ENCODE results near the gene PEAK3.

PEAK3 gene

DNA sequence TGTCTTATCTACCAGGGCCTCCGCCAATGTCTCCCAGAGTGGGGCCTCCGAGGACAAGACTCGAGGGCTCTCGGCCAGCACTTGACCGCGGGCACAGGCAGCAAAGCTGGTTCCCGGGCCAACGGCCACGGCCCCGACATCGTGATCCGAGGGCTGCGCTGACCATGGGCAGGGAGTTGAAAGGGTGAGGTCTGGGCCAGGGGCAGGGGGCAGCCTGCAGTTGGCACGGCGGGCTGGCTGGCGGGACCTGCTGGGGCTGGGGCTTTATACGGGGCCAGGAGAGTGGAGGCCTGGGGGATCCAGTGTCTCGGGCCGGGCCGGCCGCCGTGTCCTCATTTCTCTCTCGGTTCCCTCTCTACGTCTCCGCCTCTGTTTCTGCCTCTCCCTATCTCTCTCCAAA lies 35.8 kb upstream of the PEAK3 start:
- Histone ChIP-seq H3K4me3 (replicated peaks; ENCODE audit: low read depth, low read length) (no peak overlapping the region), H3K27me3 (replicated peaks; ENCODE audit: control insufficient read depth, insufficient read depth, low read length) (no peaks in the 10 kb centered on the region), H3K36me3 (ENCODE audit: control insufficient read depth, insufficient read depth, low read length) (peaks cover 1% of the 10 kb centered on the region)
- no peak for DNase-seq (ENCODE audit: extremely low read depth, insufficient read length)
- TF ChIP-seq, protein P1, sequence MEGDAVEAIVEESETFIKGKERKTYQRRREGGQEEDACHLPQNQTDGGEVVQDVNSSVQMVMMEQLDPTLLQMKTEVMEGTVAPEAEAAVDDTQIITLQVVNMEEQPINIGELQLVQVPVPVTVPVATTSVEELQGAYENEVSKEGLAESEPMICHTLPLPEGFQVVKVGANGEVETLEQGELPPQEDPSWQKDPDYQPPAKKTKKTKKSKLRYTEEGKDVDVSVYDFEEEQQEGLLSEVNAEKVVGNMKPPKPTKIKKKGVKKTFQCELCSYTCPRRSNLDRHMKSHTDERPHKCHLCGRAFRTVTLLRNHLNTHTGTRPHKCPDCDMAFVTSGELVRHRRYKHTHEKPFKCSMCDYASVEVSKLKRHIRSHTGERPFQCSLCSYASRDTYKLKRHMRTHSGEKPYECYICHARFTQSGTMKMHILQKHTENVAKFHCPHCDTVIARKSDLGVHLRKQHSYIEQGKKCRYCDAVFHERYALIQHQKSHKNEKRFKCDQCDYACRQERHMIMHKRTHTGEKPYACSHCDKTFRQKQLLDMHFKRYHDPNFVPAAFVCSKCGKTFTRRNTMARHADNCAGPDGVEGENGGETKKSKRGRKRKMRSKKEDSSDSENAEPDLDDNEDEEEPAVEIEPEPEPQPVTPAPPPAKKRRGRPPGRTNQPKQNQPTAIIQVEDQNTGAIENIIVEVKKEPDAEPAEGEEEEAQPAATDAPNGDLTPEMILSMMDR (IDR thresholded peaks at IDR 0.05; ENCODE audit: insufficient read depth, low read length, poor library complexity, severe bottlenecking) = no peak

DNA sequence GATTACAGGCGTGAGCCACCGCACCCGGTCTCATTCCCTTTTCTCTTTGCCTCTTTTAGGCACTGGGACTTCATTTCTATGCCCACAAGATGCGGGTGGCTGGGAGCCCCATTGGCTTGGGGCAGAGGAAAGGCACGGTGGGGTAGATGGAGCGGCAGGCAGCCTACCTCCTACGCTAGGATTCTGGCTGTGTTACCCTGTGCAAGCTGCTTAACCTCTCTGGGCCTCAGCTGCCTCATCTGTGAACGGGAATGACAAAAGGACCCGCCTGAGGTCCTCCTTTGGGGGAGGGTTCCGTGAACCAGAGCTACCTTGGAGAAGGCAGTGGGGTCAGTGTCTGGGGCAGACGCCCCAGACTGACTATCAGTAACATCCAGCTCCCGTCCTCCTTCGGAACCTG lies 35.3 kb upstream of the PEAK3 start:
- no peaks in the 10 kb centered on the region for H3K27me3 ChIP-seq (replicated peaks; ENCODE audit: control insufficient read depth, insufficient read depth, low read length)
- no peaks in the 10 kb centered on the region; the same call in none of the 2 replicates for H3K36me3 ChIP-seq (ENCODE audit: control insufficient read depth, insufficient read depth, low read length)
- DNase-seq (ENCODE audit: extremely low read depth, insufficient read length) = no peak
- no peak overlapping the region for H3K4me3 ChIP-seq (replicated peaks; ENCODE audit: low read depth, low read length)
- TF ChIP-seq, protein P1 (IDR thresholded peaks at IDR 0.05; ENCODE audit: insufficient read depth, low read length, poor library complexity, severe bottlenecking) = no peak

DNA sequence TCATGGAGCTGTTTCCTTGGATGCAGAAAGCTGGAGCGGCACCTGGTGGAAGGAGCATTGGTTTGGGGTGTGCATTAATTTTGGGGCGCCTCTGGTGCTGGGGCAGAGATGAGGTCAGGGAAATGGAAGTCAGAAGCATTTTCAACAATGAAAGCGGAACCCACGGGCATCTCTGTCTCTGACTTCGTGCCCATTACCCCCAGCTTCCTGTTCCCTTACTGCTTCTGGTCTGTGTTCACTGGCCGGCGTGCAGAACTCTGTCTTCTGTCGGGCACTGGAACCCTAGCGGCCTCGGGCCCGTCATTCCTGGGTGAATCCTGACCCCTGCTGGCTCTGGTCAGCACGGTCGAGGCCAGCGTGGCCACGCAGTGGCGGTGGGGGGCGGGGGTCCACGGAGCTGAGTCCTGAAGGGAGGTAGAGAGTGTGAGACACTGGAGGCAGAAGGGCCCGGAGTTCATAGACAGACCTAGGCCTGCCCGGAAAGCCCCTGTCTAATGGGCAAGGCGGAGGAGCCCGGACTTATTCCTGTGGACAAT lies 33.9 kb upstream of the PEAK3 start:
- TF ChIP-seq, protein P1 (IDR thresholded peaks at IDR 0.05; ENCODE audit: insufficient read depth, low read length, poor library complexity, severe bottlenecking) = peak; percentile 53
- DNase-seq (ENCODE audit: extremely low read depth, insufficient read length) = no peak
- Histone ChIP-seq H3K4me3 (replicated peaks; ENCODE audit: low read depth, low read length) (no peak overlapping the region), H3K36me3 (ENCODE audit: control insufficient read depth, insufficient read depth, low read length) (no peaks in the 10 kb centered on the region; the same call in 1 of the 2 replicates), H3K27me3 (replicated peaks; ENCODE audit: control insufficient read depth, insufficient read depth, low read length) (no peaks in the 10 kb centered on the region)

DNA sequence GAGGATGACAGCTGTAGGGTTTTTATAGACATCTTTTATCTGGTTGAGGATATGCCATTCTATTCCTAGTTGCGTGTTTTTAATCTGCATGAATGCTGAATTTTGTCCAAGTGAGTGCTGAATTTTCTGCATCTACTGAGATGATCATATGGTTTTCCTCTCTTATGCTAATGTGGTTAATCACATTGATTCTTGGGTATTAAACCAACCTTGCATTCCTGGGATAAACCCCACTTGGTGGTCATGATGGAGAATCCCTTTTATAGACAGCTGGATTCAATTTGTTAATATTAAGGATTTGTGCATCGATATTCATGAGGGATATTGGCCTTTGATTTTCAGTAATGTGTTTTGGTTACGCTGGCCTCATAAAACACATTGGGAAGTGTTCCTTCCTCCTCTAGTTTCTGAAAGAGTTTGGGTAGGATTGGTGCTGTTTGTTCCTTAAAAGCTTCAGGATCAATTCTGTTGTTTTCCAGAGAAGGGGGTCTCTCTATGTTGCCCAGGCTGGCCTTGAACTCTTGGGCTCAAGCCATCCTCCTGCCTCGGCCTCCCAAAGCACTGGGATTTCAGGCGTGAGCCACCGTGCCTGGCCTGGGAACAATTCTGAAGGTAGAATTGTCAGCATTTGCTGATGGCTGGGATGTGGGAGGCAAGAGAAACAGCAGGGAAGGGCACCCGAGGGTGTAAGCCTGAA lies 33.3 kb upstream of the PEAK3 start:
- Histone ChIP-seq H3K36me3 (ENCODE audit: control insufficient read depth, insufficient read depth, low read length) (no peaks in the 10 kb centered on the region), H3K27me3 (replicated peaks; ENCODE audit: control insufficient read depth, insufficient read depth, low read length) (no peaks in the 10 kb centered on the region; the same call in 1 of the 2 replicates), H3K4me3 (replicated peaks; ENCODE audit: low read depth, low read length) (no peak overlapping the region)
- TF ChIP-seq, protein P1 (IDR thresholded peaks at IDR 0.05; ENCODE audit: insufficient read depth, low read length, poor library complexity, severe bottlenecking) = no peak
- DNase-seq (ENCODE audit: extremely low read depth, insufficient read length) = no peak

DNA sequence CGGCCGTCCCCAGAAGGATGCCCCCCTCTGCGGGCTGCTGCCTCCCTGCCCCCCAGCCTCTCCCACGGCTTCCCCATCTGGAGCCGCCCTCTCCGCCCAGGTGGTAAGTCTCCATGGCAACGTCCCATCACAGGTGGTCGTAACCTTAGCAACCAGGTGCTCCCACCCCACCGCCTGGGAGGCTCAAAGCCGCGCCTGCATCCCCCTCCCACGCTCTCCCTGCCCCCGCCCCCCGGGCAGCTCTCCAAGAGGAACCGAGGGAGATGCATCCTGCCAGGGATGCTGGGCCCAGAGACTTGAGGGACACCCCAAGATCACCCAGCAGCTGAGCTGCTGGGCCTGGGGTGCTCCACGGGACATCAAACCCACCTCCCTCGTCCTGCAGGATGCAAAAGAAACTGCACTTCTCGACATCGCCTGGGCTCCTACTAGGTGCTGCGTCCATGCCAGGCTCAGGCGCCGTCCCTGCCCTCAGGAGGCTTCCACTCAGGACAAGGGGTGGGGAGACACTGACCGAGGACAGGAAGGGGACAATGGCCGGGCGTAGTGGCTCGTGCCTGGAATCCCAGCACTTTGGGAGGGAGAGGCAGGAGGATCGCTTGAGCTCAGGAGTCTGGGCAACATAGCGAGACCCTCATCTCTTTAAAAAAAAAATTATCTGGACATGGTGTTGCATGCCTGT lies 31.0 kb upstream of the PEAK3 start:
- DNase-seq (ENCODE audit: extremely low read depth, insufficient read length) = no peak
- TF ChIP-seq, protein P1 (IDR thresholded peaks at IDR 0.05; ENCODE audit: insufficient read depth, low read length, poor library complexity, severe bottlenecking) = no peak
- H3K36me3 ChIP-seq (ENCODE audit: control insufficient read depth, insufficient read depth, low read length) = no peaks in the 10 kb centered on the region
- no peak overlapping the region for H3K4me3 ChIP-seq (replicated peaks; ENCODE audit: low read depth, low read length)
- no peaks in the 10 kb centered on the region; the same call in 1 of the 2 replicates for H3K27me3 ChIP-seq (replicated peaks; ENCODE audit: control insufficient read depth, insufficient read depth, low read length)

Data from GM06990 (cell line).